ENCODE measurements around the gene SHANK2. TPM values are rescaled to one million over a fixed set of nuclear protein-coding genes. Genes with fewer than 3 reads are reported as not detected.

SHANK2 gene
- total RNA-seq, 4 donors from 2014 or later = 5.9 to 14.0 (median 10.1) TPM

GRCh38 chr11:71213696-71214552 is 38.5 kb downstream of the SHANK2 start:
- Histone ChIP-seq H3K9me3 (no peaks in the 10 kb centered on the region), H3K27me3 (peaks cover 32% of the 10 kb centered on the region), H3K27ac (no peak overlapping the region), H3K36me3 (no peaks in the 10 kb centered on the region), H3K4me3 (no peak overlapping the region), H3K4me1 (peaks cover 2% of the 10 kb centered on the region)
- peak in 1 of 2 donors; percentile 30 for DNase-seq (ENCODE audit: low spot score in 2 of 2)
- 54% methylated on average over 19 of the region's 19 CpGs for WGBS
- TF ChIP-seq POLR2AphosphoS5 (IDR thresholded peaks at IDR 0.05) (no peak), EP300 (IDR thresholded peaks at IDR 0.05) (no peak), CTCF (IDR thresholded peaks at IDR 0.05) (no peak), POLR2A (IDR thresholded peaks at IDR 0.05) (no peak)

- Histone ChIP-seq H3K27me3 (peaks cover 32% of the 10 kb centered on the region), H3K27ac (no peak overlapping the region), H3K4me3 (no peak overlapping the region), H3K4me1 (peaks cover 2% of the 10 kb centered on the region), H3K36me3 (no peaks in the 10 kb centered on the region), H3K9me3 (no peaks in the 10 kb centered on the region)
- WGBS = 55% methylated on average over 10 of the region's 10 CpGs
- DNase-seq (ENCODE audit: low spot score in 2 of 2) = peak in 1 of 2 donors; percentile 29
- TF ChIP-seq POLR2AphosphoS5 (IDR thresholded peaks at IDR 0.05) (no peak), POLR2A (IDR thresholded peaks at IDR 0.05) (no peak), CTCF (IDR thresholded peaks at IDR 0.05) (no peak), EP300 (IDR thresholded peaks at IDR 0.05) (no peak)
These were observed 39.4 kb downstream of the SHANK2 start for GRCh38 chr11:71212871-71213559.

DNA sequence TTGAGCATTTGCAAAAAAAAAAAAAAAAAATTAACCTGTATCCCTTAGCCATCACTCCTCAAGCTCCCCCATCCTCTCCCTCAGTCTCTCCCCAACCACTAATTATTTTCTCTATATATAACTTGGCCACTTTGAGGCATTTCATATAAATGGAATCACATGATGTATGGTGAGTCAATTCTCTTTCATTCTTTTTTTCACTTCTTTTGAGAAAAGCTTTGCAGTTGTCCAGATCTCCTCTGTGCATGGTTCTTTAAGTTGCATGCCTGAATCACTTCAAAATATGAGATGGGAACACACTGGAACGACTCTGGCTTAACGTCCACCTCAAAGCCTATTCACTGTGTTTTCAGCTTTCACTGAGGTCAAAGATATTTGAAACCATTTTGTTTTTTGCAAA is 40.7 kb downstream of the SHANK2 start:
- Histone ChIP-seq H3K27me3 (peaks cover 32% of the 10 kb centered on the region), H3K36me3 (no peaks in the 10 kb centered on the region), H3K27ac (no peak overlapping the region), H3K9me3 (no peaks in the 10 kb centered on the region), H3K4me1 (peaks cover 2% of the 10 kb centered on the region), H3K4me3 (no peak overlapping the region)
- WGBS = 75% methylated on average over 2 of the region's 2 CpGs
- TF ChIP-seq POLR2AphosphoS5 (IDR thresholded peaks at IDR 0.05) (no peak), POLR2A (IDR thresholded peaks at IDR 0.05) (no peak), EP300 (IDR thresholded peaks at IDR 0.05) (no peak), CTCF (IDR thresholded peaks at IDR 0.05) (no peak)
- no peak for DNase-seq (ENCODE audit: low spot score in 2 of 2)

DNA sequence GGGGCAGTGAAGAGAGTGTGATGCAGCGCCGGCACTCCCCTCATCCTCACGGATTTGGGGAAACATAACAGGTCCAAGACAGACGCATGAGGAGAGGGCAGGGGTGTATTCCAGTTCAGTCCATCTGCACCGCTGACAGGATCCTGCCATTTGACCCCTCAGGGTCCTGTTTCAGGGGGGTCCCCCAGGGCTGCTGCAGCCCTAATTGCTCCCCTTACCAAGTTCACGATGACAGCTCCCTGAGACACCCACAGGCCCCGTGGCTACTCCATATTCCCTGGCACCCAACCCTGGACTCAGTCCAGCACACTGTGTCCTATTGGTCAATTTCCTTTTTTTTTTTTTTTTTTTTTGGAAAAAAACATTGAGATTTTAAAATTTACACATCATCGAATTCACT is 41.5 kb downstream of the SHANK2 start:
- WGBS = 60% methylated on average over 8 of the region's 8 CpGs
- Histone ChIP-seq H3K27me3 (peaks cover 32% of the 10 kb centered on the region), H3K27ac (no peak overlapping the region), H3K4me3 (no peak overlapping the region), H3K9me3 (no peaks in the 10 kb centered on the region), H3K4me1 (peaks cover 2% of the 10 kb centered on the region), H3K36me3 (no peaks in the 10 kb centered on the region)
- no peak for TF ChIP-seq POLR2A (IDR thresholded peaks at IDR 0.05)
- TF ChIP-seq EP300 (IDR thresholded peaks at IDR 0.05) = no peak
- TF ChIP-seq POLR2AphosphoS5 (IDR thresholded peaks at IDR 0.05) = no peak
- no peak for TF ChIP-seq CTCF (IDR thresholded peaks at IDR 0.05)
- DNase-seq (ENCODE audit: low spot score in 2 of 2) = peak in 1 of 2 donors; percentile 16

- WGBS = 100% methylated on average over 2 of the region's 10 CpGs
- no peak overlapping the region for H3K27ac ChIP-seq
- H3K4me3 ChIP-seq = no peak overlapping the region
- no peaks in the 10 kb centered on the region for H3K9me3 ChIP-seq
- peaks cover 33% of the 10 kb centered on the region for H3K27me3 ChIP-seq
- peaks cover 2% of the 10 kb centered on the region for H3K4me1 ChIP-seq
- H3K36me3 ChIP-seq = no peaks in the 10 kb centered on the region
- DNase-seq (ENCODE audit: low spot score in 2 of 2) = peak in 1 of 2 donors; percentile 43
- TF ChIP-seq POLR2AphosphoS5 (IDR thresholded peaks at IDR 0.05) (no peak), EP300 (IDR thresholded peaks at IDR 0.05) (no peak), CTCF (IDR thresholded peaks at IDR 0.05) (no peak), POLR2A (IDR thresholded peaks at IDR 0.05) (no peak)
These were observed 42.7 kb downstream of the SHANK2 start for GRCh38 chr11:71209656-71210055.
